Sigmoid colon (tissue), 4 donors: ENCODE data around the gene ATP6V0D1.

Source experiments
- CTCF ChIP-seq, 4 experiments: fragments of 450-650 bp in 3 of 4; fragments of 200-600 bp in 1 of 4; IDR thresholded peaks; one replicate each; pipeline ENCODE4 v1.5.1; 2016 to 2019; ENCODE audit warnings: antibody characterized with exemption in 4 of 4, mild to moderate bottlenecking in 3 of 4, moderate library complexity in 2 of 4
- EP300 ChIP-seq, 4 donors: sonication (generic); formaldehyde crosslinking; IDR thresholded peaks; one replicate each; pipeline ENCODE4 v1.6.1; 2017; ENCODE audit warnings: antibody characterized with exemption in 4 of 4
- POLR2A ChIP-seq, 2 donors: fragments of 450-650 bp; IDR thresholded peaks; one replicate each; pipeline ENCODE4 v1.6.1; 2016; ENCODE audit warnings: antibody characterized with exemption in 2 of 2, mild to moderate bottlenecking in 2 of 2, moderate library complexity in 2 of 2
- POLR2AphosphoS5 ChIP-seq, 4 donors: sonication (generic); formaldehyde crosslinking; IDR thresholded peaks; one replicate each; pipeline ENCODE4 v1.6.1; 2017; ENCODE audit warnings: antibody characterized with exemption in 4 of 4

DNA sequence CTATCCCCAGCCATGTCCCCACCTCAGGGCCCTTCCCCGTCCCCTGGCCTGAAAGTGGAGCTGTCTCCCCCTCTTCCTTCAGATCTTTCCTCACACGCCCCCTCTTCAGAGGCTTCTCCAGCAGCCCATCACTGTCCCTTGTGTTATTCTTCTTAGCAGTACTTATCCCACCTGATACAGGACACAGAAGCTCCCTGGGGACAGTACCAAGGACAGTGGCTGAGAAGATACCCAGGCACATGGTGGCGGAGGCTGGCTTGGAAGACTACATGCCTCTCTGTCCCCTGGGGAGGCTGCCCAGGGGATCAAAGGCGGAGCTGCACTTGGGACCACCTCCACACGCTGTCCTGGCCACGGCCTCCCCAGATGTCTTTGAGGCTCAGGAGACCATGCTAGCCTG lies 26.1 kb downstream of the ATP6V0D1 start:
- TF ChIP-seq CTCF (IDR thresholded peaks at IDR 0.05): no peak
- no peak for TF ChIP-seq EP300 (IDR thresholded peaks at IDR 0.05)
- TF ChIP-seq POLR2A (IDR thresholded peaks at IDR 0.05): no peak
- no peak for TF ChIP-seq POLR2AphosphoS5 (IDR thresholded peaks at IDR 0.05)
